GM23338 (cell line): ENCODE results near the gene MT1E. TPM values are rescaled to one million over a fixed set of nuclear protein-coding genes. Genes with fewer than 3 reads are reported as not detected.

ENCODE experiments used
- ATAC-seq: fragments of 200-7000 bp; cut with Tn5 transposase; 3 replicates; pipeline ENCODE4 v1.9.1; 2020
- DNase-seq: peaks from one replicate; pipeline ENCODE4 v3.0.0-alpha.2; 2015; ENCODE audit warnings: low spot score
- H2AFZ ChIP-seq: fragments of 200-600 bp; sonication (generic); 2 replicates; pipeline ENCODE4 v1.8.0; 2016; ENCODE audit warnings: antibody characterized with exemption, mild to moderate bottlenecking, moderate library complexity
- H3F3A ChIP-seq: fragments of 200-600 bp; sonication (generic); replicated peaks from 2 replicates; pipeline ENCODE4 v1.8.0; 2017; ENCODE audit warnings: antibody characterized with exemption, mixed run types, low read depth
- H3K27ac ChIP-seq: fragments of 200-600 bp; sonication (generic); 2 replicates; pipeline ENCODE4 v1.6.1; 2016; ENCODE audit warnings: low read depth
- H3K27me3 ChIP-seq: fragments of 200-600 bp; sonication (generic); 2 replicates; pipeline ENCODE4 v1.8.0; 2016; ENCODE audit warnings: mild to moderate bottlenecking, mixed run types, moderate library complexity; ENCODE audit not compliant: insufficient read depth
- H3K36me3 ChIP-seq: fragments of 200-600 bp; sonication (generic); 2 replicates; pipeline ENCODE4 v1.8.0; 2016; ENCODE audit warnings: mild to moderate bottlenecking; ENCODE audit not compliant: insufficient read depth
- H3K4me1 ChIP-seq: fragments of 200-600 bp; sonication (generic); 2 replicates; pipeline ENCODE4 v1.8.0; 2016; ENCODE audit warnings: mild to moderate bottlenecking, moderate library complexity; ENCODE audit not compliant: insufficient read depth
- H3K4me2 ChIP-seq: fragments of 200-600 bp; sonication (generic); 2 replicates; pipeline ENCODE4 v1.7.1; 2017; ENCODE audit warnings: mixed run types
- H3K4me3 ChIP-seq: fragments of 200-600 bp; sonication (generic); 2 replicates; pipeline ENCODE4 v1.6.1; 2016; ENCODE audit warnings: mixed run types
- H3K79me2 ChIP-seq: fragments of 200-600 bp; sonication (generic); replicated peaks from 2 replicates; pipeline ENCODE4 v1.8.0; 2017; ENCODE audit warnings: mild to moderate bottlenecking; ENCODE audit not compliant: insufficient read depth
- H3K9me2 ChIP-seq: fragments of 200-600 bp; sonication (generic); 2 replicates; pipeline ENCODE4 v1.8.0; 2017; ENCODE audit not compliant: insufficient read depth
- H4K20me1 ChIP-seq: fragments of 200-600 bp; sonication (generic); replicated peaks from 2 replicates; pipeline ENCODE4 v1.8.0; 2017; ENCODE audit warnings: mild to moderate bottlenecking; ENCODE audit not compliant: insufficient read depth
- H3K27ac Mint-ChIP-seq: 2 replicates; pipeline ENCODE4 v1.8.0; 2020; ENCODE audit warnings: inconsistent platforms, mild to moderate bottlenecking, moderate library complexity, mixed read lengths
- H3K27me3 Mint-ChIP-seq: 3 replicates; pipeline ENCODE4 v1.8.0; 2022; ENCODE audit warnings: low read depth, mild to moderate bottlenecking, moderate library complexity, mixed read lengths, inconsistent platforms; ENCODE audit not compliant: insufficient read depth, poor library complexity
- H3K36me3 Mint-ChIP-seq: 3 replicates; pipeline ENCODE4 v1.8.0; 2021; ENCODE audit warnings: low read depth, mild to moderate bottlenecking, inconsistent platforms, moderate library complexity, mixed read lengths
- H3K4me1 Mint-ChIP-seq: 3 replicates; pipeline ENCODE4 v1.8.0; 2020; ENCODE audit warnings: mild to moderate bottlenecking, inconsistent platforms, mixed read lengths
- H3K4me3 Mint-ChIP-seq: 3 replicates; pipeline ENCODE4 v1.8.0; 2021; ENCODE audit warnings: moderate library complexity, mild to moderate bottlenecking, inconsistent platforms, mixed read lengths
- H3K9me3 Mint-ChIP-seq: 3 replicates; pipeline ENCODE4 v1.8.0; 2020; ENCODE audit warnings: moderate library complexity, mild to moderate bottlenecking, inconsistent platforms, mixed read lengths
- CTCF ChIP-seq, 2 experiments: fragments of 200-600 bp in 1 of 2; sonication (generic) in 1 of 2; conservative IDR thresholded peaks; 2 replicates each; pipeline versions ENCODE4 v1.5.1 to v1.6.1; 2016 to 2017; ENCODE audit warnings: antibody characterized with exemption in 2 of 2, low read depth in 2 of 2, mild to moderate bottlenecking in 2 of 2, moderate library complexity in 1 of 2
- EZH2 ChIP-seq: fragments of 200-600 bp; sonication (generic); IDR thresholded peaks from one replicate; pipeline ENCODE4 v1.8.0; 2017; ENCODE audit warnings: antibody characterized with exemption, mild to moderate bottlenecking, low read depth; ENCODE audit not compliant: unreplicated experiment
- EZH2phosphoT487 ChIP-seq: fragments of 200-600 bp; sonication (generic); IDR thresholded peaks from one replicate; pipeline ENCODE4 v1.8.1; 2018; ENCODE audit warnings: antibody characterized with exemption; ENCODE audit not compliant: unreplicated experiment
- NANOG ChIP-seq: IDR thresholded peaks from 2 replicates; pipeline ENCODE4 v1.6.1; 2016; ENCODE audit warnings: antibody characterized with exemption, borderline replicate concordance
- POLR2AphosphoS5 ChIP-seq: IDR thresholded peaks from 2 replicates; pipeline ENCODE4 v1.6.1; 2016; ENCODE audit warnings: antibody characterized with exemption, low read depth
- REST ChIP-seq: IDR thresholded peaks from one replicate; pipeline ENCODE4 v1.6.1; 2018; ENCODE audit warnings: antibody characterized with exemption; ENCODE audit not compliant: unreplicated experiment
- STAT1 ChIP-seq: IDR thresholded peaks from one replicate; pipeline ENCODE4 v1.6.1; 2016; ENCODE audit warnings: antibody characterized with exemption; ENCODE audit not compliant: unreplicated experiment
- ZNF331 ChIP-seq: fragments of 250-450 bp; sonication (Bioruptor Pico); IDR thresholded peaks from 2 replicates; pipeline ENCODE4 v1.5.0; 2020; ENCODE audit warnings: low read depth, mild to moderate bottlenecking, moderate library complexity
- ZNF462 ChIP-seq: fragments of 250-450 bp; sonication (Bioruptor Pico); IDR thresholded peaks from 2 replicates; pipeline ENCODE4 v1.5.0; 2020; ENCODE audit warnings: mild to moderate bottlenecking, moderate library complexity
- polyA plus RNA-seq: library from polyadenylated mRNA; unstranded; fragments of >200 nt; fragmentation: Nextera tagmentation; extraction: Ambion mirVana; gene quantifications from 2 replicates; pipeline ENCODE4 v1.2.1, GENCODE V29; 2016
- total RNA-seq: library from RNA; depleted of rRNA; stranded (reverse); fragments of >200 nt; shearing (Covaris generic); gene quantifications from 2 replicates; pipeline ENCODE4 v1.2.3, GENCODE V29; 2014

MT1E gene
- total and polyA plus RNA-seq, 2 experiments from 2014 or later, result 31.0 to 121 TPM

GRCh38 chr16:56645838-56646237 is 20.3 kb downstream of the MT1E start (continued):
- no peak for TF ChIP-seq STAT1
- TF ChIP-seq EZH2phosphoT487, result no peak

GRCh38 chr16:56647641-56648431 is 22.3 kb downstream of the MT1E start:
- peaks cover 16% of the 10 kb centered on the region; the same call in 2 of the 3 replicates for H3K4me1 Mint-ChIP-seq
- DNase-seq (peak; percentile 67), ATAC-seq (peak; percentile 75)
- Histone ChIP-seq H3K27ac (no peak overlapping the region), H3K27me3 (peaks cover 82% of the 10 kb centered on the region), H3F3A (0 out of 2 replicates have a peak, but pooled peaks cover 2% of the 10 kb centered on the region), H4K20me1 (no peaks in the 10 kb centered on the region), H3K79me2 (no peaks in the 10 kb centered on the region), H3K4me2 (peak overlapping the region; percentile 83), H3K4me1 (peaks cover 7% of the 10 kb centered on the region; the same call in 1 of the 2 replicates), H3K4me3 (peak overlapping the region; percentile 49), H3K36me3 (no peaks in the 10 kb centered on the region), H3K9me2 (no peaks in the 10 kb centered on the region), H2AFZ (peak overlapping the region; percentile 99)
- no peak for TF ChIP-seq ZNF331 (CRISPR knock-in tag)
- no peak for TF ChIP-seq STAT1
- no peak for TF ChIP-seq EZH2
- peak in 1 of 2 experiments; percentile 57; a peak in 2 of 4 replicates for TF ChIP-seq CTCF (conservative IDR thresholded peaks at IDR 0.05; ENCODE audit: low read depth in 2 of 2)
- TF ChIP-seq REST, result no peak
- no peak for TF ChIP-seq POLR2AphosphoS5
- no peak for TF ChIP-seq NANOG
- TF ChIP-seq ZNF462, result no peak
- peaks cover 83% of the 10 kb centered on the region for H3K27me3 Mint-ChIP-seq
- H3K4me3 Mint-ChIP-seq, result peak overlapping the region; percentile 54; the same call in 2 of the 3 replicates
- H3K9me3 Mint-ChIP-seq, result no peaks in the 10 kb centered on the region
- H3K36me3 Mint-ChIP-seq, result no peaks in the 10 kb centered on the region
- no peak overlapping the region for H3K27ac Mint-ChIP-seq
